WTC11 (cell line): ENCODE measurements around the gene SLC15A1. TPM values are rescaled to one million over a fixed set of nuclear protein-coding genes. Genes with fewer than 3 reads are reported as not detected.

Experiments used
- ATAC-seq: fragments of 200-7000 bp; cut with Tn5 transposase; 2 replicates; pipeline ENCODE4 v1.10.0; 2021; ENCODE audit warnings: mild to moderate bottlenecking, moderate library complexity
- CTCF ChIA-PET: fragments of 300-600 bp; sonication (Branson Sonifier 250); formaldehyde crosslinking; loops from one replicate; lab custom pipeline; 2021; ENCODE audit warnings: antibody characterized with exemption; lab: Charles Lee
- POLR2A ChIA-PET: fragments of 350-600 bp; sonication (Branson Sonifier 250); formaldehyde crosslinking; loops from one replicate; lab custom pipeline; 2021; ENCODE audit warnings: antibody characterized with exemption; lab: Charles Lee
- DNase-seq: peaks from one replicate; pipeline ENCODE4 v3.0.0; 2021; ENCODE audit warnings: low spot score
- H3K27ac Mint-ChIP-seq: 2 replicates; pipeline ENCODE4 v1.8.0; 2021; ENCODE audit warnings: mixed read lengths
- H3K27me3 Mint-ChIP-seq: 2 replicates; pipeline ENCODE4 v1.8.0; 2021; ENCODE audit warnings: low read depth, mild to moderate bottlenecking, moderate library complexity, mixed read lengths
- H3K36me3 Mint-ChIP-seq: 2 replicates; pipeline ENCODE4 v1.8.0; 2021; ENCODE audit warnings: mixed read lengths
- H3K4me1 Mint-ChIP-seq: 2 replicates; pipeline ENCODE4 v1.8.0; 2022; ENCODE audit warnings: mixed read lengths
- H3K4me3 Mint-ChIP-seq: 2 replicates; pipeline ENCODE4 v1.8.0; 2021; ENCODE audit warnings: mild to moderate bottlenecking, moderate library complexity, mixed read lengths
- H3K9me3 Mint-ChIP-seq: 2 replicates; pipeline ENCODE4 v1.8.0; 2021; ENCODE audit warnings: mixed read lengths
- ATF2 ChIP-seq: sonication (generic); formaldehyde crosslinking; IDR thresholded peaks from 2 replicates; pipeline ENCODE4 v1.8.1; 2022; ENCODE audit warnings: low read depth, missing genetic modification reagents, borderline replicate concordance
- EMX1 ChIP-seq: fragments of 250-450 bp; sonication (Bioruptor Pico); IDR thresholded peaks from 2 replicates; pipeline ENCODE4 v1.8.0; 2021; ENCODE audit warnings: mild to moderate bottlenecking
- FOXP1 ChIP-seq: sonication (generic); formaldehyde crosslinking; IDR thresholded peaks from 2 replicates; pipeline ENCODE4 v1.8.0; 2022; ENCODE audit warnings: missing genetic modification reagents, mild to moderate bottlenecking, moderate library complexity, borderline replicate concordance
- GRHL2 ChIP-seq: fragments of 250-450 bp; sonication (Bioruptor Pico); IDR thresholded peaks from 2 replicates; pipeline ENCODE4 v1.8.0; 2022; ENCODE audit warnings: mild to moderate bottlenecking, moderate library complexity; ENCODE audit not compliant: insufficient replicate concordance, severe bottlenecking
- HMGA2 ChIP-seq: fragments of 250-450 bp; sonication (Bioruptor Pico); IDR thresholded peaks from 2 replicates; pipeline ENCODE4 v1.4.0; 2021; ENCODE audit warnings: mild to moderate bottlenecking, moderate library complexity
- IRF1 ChIP-seq: sonication (generic); formaldehyde crosslinking; IDR thresholded peaks from 2 replicates; pipeline ENCODE4 v1.8.0; 2023; ENCODE audit warnings: missing genetic modification reagents
- RELA ChIP-seq: sonication (generic); formaldehyde crosslinking; IDR thresholded peaks from 2 replicates; pipeline ENCODE4 v1.8.1; 2022; ENCODE audit warnings: missing genetic modification reagents, mild to moderate bottlenecking, borderline replicate concordance
- RORB ChIP-seq: fragments of 250-450 bp; sonication (Bioruptor Pico); IDR thresholded peaks from 2 replicates; pipeline ENCODE4 v1.9.0; 2021; ENCODE audit warnings: mild to moderate bottlenecking
- SMAD3 ChIP-seq: sonication (generic); formaldehyde crosslinking; IDR thresholded peaks from 2 replicates; pipeline ENCODE4 v1.8.0; 2022; ENCODE audit warnings: missing genetic modification reagents, mild to moderate bottlenecking, borderline replicate concordance
- SP1 ChIP-seq: sonication (generic); formaldehyde crosslinking; conservative IDR thresholded peaks from 2 replicates; pipeline ENCODE4 v1.8.1; 2022; ENCODE audit warnings: missing genetic modification reagents
- USF1 ChIP-seq: sonication (generic); formaldehyde crosslinking; IDR thresholded peaks from 2 replicates; pipeline ENCODE4 v1.8.0; 2022; ENCODE audit warnings: mild to moderate bottlenecking, missing genetic modification reagents
- total RNA-seq: library from RNA; stranded (reverse); gene quantifications from 3 replicates; pipeline ENCODE4 v1.2.3, GENCODE V29; 2021
- TF ChIP-seq, protein P1 (sequence below): fragments of 250-450 bp; sonication (Bioruptor Pico); IDR thresholded peaks from 2 replicates; pipeline ENCODE4 v1.9.0; 2021; ENCODE audit warnings: moderate library complexity, mild to moderate bottlenecking, inconsistent platforms, borderline replicate concordance
- TF ChIP-seq, protein P2 (sequence below): sonication (generic); formaldehyde crosslinking; IDR thresholded peaks from 2 replicates; pipeline ENCODE4 v1.8.1; 2022; ENCODE audit warnings: mild to moderate bottlenecking, missing genetic modification reagents, moderate library complexity, borderline replicate concordance
- TF ChIP-seq, protein P3 (sequence below): sonication (generic); formaldehyde crosslinking; IDR thresholded peaks from 2 replicates; pipeline ENCODE4 v1.8.1; 2023; ENCODE audit warnings: mild to moderate bottlenecking, moderate library complexity, missing genetic modification reagents
- TF ChIP-seq, protein P4 (sequence below): sonication (generic); formaldehyde crosslinking; conservative IDR thresholded peaks from 2 replicates; pipeline ENCODE4 v1.8.1; 2023; ENCODE audit warnings: mild to moderate bottlenecking, low read depth, missing genetic modification reagents, moderate library complexity
- TF ChIP-seq, protein P5 (sequence below): sonication (generic); formaldehyde crosslinking; IDR thresholded peaks from 2 replicates; pipeline ENCODE4 v1.8.0; 2023; ENCODE audit warnings: mild to moderate bottlenecking, missing genetic modification reagents

The SLC15A1 gene
- total RNA-seq, 1 experiment from 2014 or later = 2.3 TPM

GRCh38 chr13:98781470-98781869 lies 29.0 kb upstream of the SLC15A1 start:
- DNase-seq (no peak), ATAC-seq (no peak)
- Mint-ChIP-seq H3K4me1 (peaks cover 12% of the 10 kb centered on the region), H3K27me3 (no peaks in the 10 kb centered on the region), H3K4me3 (no peak overlapping the region), H3K36me3 (no peaks in the 10 kb centered on the region), H3K27ac (no peak overlapping the region), H3K9me3 (peaks cover 10% of the 10 kb centered on the region)
- TF ChIP-seq SMAD3 (CRISPR knock-in tag) (no peak), HMGA2 (CRISPR knock-in tag) (no peak), RELA (no peak), SP1 (no peak), USF1 (CRISPR knock-in tag) (no peak), FOXP1 (CRISPR knock-in tag) (no peak), EMX1 (no peak), IRF1 (CRISPR knock-in tag) (no peak), ATF2 (CRISPR knock-in tag) (no peak), GRHL2 (no peak), RORB (CRISPR knock-in tag) (no peak)
- TF ChIP-seq, protein P1, sequence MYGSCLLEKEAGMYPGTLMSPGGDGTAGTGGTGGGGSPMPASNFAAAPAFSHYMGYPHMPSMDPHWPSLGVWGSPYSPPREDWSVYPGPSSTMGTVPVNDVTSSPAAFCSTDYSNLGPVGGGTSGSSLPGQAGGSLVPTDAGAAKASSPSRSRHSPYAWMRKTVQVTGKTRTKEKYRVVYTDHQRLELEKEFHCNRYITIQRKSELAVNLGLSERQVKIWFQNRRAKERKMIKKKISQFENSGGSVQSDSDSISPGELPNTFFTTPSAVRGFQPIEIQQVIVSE (CRISPR knock-in tag) = no peak
- TF ChIP-seq, protein P2, sequence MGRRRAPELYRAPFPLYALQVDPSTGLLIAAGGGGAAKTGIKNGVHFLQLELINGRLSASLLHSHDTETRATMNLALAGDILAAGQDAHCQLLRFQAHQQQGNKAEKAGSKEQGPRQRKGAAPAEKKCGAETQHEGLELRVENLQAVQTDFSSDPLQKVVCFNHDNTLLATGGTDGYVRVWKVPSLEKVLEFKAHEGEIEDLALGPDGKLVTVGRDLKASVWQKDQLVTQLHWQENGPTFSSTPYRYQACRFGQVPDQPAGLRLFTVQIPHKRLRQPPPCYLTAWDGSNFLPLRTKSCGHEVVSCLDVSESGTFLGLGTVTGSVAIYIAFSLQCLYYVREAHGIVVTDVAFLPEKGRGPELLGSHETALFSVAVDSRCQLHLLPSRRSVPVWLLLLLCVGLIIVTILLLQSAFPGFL (CRISPR knock-in tag) = no peak
- TF ChIP-seq, protein P3, sequence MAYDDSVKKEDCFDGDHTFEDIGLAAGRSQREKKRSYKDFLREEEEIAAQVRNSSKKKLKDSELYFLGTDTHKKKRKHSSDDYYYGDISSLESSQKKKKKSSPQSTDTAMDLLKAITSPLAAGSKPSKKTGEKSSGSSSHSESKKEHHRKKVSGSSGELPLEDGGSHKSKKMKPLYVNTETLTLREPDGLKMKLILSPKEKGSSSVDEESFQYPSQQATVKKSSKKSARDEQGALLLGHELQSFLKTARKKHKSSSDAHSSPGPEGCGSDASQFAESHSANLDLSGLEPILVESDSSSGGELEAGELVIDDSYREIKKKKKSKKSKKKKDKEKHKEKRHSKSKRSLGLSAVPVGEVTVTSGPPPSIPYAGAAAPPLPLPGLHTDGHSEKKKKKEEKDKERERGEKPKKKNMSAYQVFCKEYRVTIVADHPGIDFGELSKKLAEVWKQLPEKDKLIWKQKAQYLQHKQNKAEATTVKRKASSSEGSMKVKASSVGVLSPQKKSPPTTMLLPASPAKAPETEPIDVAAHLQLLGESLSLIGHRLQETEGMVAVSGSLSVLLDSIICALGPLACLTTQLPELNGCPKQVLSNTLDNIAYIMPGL (CRISPR knock-in tag) = no peak
- TF ChIP-seq, protein P4, sequence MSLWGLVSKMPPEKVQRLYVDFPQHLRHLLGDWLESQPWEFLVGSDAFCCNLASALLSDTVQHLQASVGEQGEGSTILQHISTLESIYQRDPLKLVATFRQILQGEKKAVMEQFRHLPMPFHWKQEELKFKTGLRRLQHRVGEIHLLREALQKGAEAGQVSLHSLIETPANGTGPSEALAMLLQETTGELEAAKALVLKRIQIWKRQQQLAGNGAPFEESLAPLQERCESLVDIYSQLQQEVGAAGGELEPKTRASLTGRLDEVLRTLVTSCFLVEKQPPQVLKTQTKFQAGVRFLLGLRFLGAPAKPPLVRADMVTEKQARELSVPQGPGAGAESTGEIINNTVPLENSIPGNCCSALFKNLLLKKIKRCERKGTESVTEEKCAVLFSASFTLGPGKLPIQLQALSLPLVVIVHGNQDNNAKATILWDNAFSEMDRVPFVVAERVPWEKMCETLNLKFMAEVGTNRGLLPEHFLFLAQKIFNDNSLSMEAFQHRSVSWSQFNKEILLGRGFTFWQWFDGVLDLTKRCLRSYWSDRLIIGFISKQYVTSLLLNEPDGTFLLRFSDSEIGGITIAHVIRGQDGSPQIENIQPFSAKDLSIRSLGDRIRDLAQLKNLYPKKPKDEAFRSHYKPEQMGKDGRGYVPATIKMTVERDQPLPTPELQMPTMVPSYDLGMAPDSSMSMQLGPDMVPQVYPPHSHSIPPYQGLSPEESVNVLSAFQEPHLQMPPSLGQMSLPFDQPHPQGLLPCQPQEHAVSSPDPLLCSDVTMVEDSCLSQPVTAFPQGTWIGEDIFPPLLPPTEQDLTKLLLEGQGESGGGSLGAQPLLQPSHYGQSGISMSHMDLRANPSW (CRISPR knock-in tag) = no peak
- TF ChIP-seq, protein P5, sequence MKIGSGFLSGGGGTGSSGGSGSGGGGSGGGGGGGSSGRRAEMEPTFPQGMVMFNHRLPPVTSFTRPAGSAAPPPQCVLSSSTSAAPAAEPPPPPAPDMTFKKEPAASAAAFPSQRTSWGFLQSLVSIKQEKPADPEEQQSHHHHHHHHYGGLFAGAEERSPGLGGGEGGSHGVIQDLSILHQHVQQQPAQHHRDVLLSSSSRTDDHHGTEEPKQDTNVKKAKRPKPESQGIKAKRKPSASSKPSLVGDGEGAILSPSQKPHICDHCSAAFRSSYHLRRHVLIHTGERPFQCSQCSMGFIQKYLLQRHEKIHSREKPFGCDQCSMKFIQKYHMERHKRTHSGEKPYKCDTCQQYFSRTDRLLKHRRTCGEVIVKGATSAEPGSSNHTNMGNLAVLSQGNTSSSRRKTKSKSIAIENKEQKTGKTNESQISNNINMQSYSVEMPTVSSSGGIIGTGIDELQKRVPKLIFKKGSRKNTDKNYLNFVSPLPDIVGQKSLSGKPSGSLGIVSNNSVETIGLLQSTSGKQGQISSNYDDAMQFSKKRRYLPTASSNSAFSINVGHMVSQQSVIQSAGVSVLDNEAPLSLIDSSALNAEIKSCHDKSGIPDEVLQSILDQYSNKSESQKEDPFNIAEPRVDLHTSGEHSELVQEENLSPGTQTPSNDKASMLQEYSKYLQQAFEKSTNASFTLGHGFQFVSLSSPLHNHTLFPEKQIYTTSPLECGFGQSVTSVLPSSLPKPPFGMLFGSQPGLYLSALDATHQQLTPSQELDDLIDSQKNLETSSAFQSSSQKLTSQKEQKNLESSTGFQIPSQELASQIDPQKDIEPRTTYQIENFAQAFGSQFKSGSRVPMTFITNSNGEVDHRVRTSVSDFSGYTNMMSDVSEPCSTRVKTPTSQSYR (CRISPR knock-in tag) = no peak
- CTCF ChIA-PET = no interaction called here
- POLR2A ChIA-PET = no interaction called here
